HG03064 (cell line): ENCODE measurements around the gene CALR3.
A peak's percentile ranks its signal among the peaks of the same experiment; 100 is the strongest.
"Not testable (repeated sequence)": the region's sequence is repeated elsewhere in the genome, so short reads cannot be mapped to it uniquely, and the experiment has no call there.

Experiments used
- ATAC-seq: cut with Tn5 transposase; IDR thresholded peaks from one replicate; pipeline ENCODE4 v1.9.1; 2021; ENCODE audit warnings: low read depth; ENCODE audit not compliant: unreplicated experiment

CALR3 gene

GRCh38 chr19:16506161-16506560 lies 10.2 kb upstream of the CALR3 start:
- not testable (repeated sequence) for ATAC-seq

GRCh38 chr19:16504271-16504670 lies 8.3 kb upstream of the CALR3 start:
- no peak for ATAC-seq

GRCh38 chr19:16497837-16498236 lies 1.9 kb upstream of the CALR3 start:
- no peak for ATAC-seq

- no peak for ATAC-seq
Observed at GRCh38 chr19:16497042-16497441, 1.1 kb upstream of the CALR3 start.

- no peak for ATAC-seq
Observed at GRCh38 chr19:16496613-16496983, 631 bp upstream of the CALR3 start.

- not testable (repeated sequence) for ATAC-seq
Observed at GRCh38 chr19:16486476-16486875, 9.5 kb downstream of the CALR3 start.

- ATAC-seq = no peak
Observed at GRCh38 chr19:16482745-16483144, 13.2 kb downstream of the CALR3 start.

GRCh38 chr19:16477311-16477710 lies 18.7 kb downstream of the CALR3 start:
- ATAC-seq = no peak

- ATAC-seq = no peak
Observed at GRCh38 chr19:16476401-16476800, 19.6 kb downstream of the CALR3 start.

GRCh38 chr19:16473875-16474392 lies 22.0 kb downstream of the CALR3 start:
- ATAC-seq = no peak

- ATAC-seq = no peak
Observed at GRCh38 chr19:16472992-16473391, 23.0 kb downstream of the CALR3 start.

GRCh38 chr19:16472559-16472899 lies 23.4 kb downstream of the CALR3 start:
- ATAC-seq = not testable (repeated sequence)

GRCh38 chr19:16470911-16471811 lies 24.8 kb downstream of the CALR3 start:
- ATAC-seq = peak; percentile 39

GRCh38 chr19:16470541-16470910 lies 25.4 kb downstream of the CALR3 start:
- ATAC-seq = no peak

GRCh38 chr19:16467581-16467980 lies 28.4 kb downstream of the CALR3 start:
- no peak for ATAC-seq

- not testable (repeated sequence) for ATAC-seq
Observed at GRCh38 chr19:16466802-16467427, 29.1 kb downstream of the CALR3 start.

GRCh38 chr19:16465239-16465638 lies 30.7 kb downstream of the CALR3 start:
- ATAC-seq = no peak

- no peak for ATAC-seq
Observed at GRCh38 chr19:16463991-16464575, 31.9 kb downstream of the CALR3 start.

GRCh38 chr19:16463341-16463990 lies 32.5 kb downstream of the CALR3 start:
- no peak for ATAC-seq

- no peak for ATAC-seq
Observed at GRCh38 chr19:16462757-16463250, 33.2 kb downstream of the CALR3 start.

GRCh38 chr19:16461630-16462051 lies 34.3 kb downstream of the CALR3 start:
- ATAC-seq = no peak
